ENCODE data around the gene FUCA2.

FUCA2 gene

DNA sequence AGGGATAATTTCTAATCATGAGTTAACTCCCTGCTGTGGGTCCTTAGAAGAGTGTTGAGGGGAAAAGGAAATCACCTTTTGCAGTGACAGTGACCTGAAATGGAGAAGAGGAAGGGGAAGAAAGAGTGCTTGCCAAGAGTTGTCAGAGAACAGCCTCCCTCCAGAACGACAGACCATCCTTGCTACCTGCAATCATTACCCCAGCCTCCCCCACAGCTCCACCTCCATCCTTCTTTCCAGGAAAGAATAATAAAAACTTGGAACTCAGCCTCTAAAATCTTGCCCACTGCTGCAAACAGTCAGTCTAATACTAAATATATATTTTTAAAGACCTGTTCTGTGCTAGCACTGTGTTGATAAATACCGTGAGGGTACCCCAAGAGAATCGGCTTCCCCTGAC lies 28.7 kb upstream of the FUCA2 start:
- TF ChIP-seq, protein P1, sequence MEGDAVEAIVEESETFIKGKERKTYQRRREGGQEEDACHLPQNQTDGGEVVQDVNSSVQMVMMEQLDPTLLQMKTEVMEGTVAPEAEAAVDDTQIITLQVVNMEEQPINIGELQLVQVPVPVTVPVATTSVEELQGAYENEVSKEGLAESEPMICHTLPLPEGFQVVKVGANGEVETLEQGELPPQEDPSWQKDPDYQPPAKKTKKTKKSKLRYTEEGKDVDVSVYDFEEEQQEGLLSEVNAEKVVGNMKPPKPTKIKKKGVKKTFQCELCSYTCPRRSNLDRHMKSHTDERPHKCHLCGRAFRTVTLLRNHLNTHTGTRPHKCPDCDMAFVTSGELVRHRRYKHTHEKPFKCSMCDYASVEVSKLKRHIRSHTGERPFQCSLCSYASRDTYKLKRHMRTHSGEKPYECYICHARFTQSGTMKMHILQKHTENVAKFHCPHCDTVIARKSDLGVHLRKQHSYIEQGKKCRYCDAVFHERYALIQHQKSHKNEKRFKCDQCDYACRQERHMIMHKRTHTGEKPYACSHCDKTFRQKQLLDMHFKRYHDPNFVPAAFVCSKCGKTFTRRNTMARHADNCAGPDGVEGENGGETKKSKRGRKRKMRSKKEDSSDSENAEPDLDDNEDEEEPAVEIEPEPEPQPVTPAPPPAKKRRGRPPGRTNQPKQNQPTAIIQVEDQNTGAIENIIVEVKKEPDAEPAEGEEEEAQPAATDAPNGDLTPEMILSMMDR (IDR thresholded peaks at IDR 0.05; ENCODE audit: low read depth, low read length), result no peak
- no peak for TF ChIP-seq EZH2phosphoT487 (IDR thresholded peaks at IDR 0.05; ENCODE audit: low read depth)
- H3K4me1 ChIP-seq (ENCODE audit: low read length), result peaks cover 82% of the 10 kb centered on the region
- no peak overlapping the region for H2AFZ ChIP-seq (ENCODE audit: low read depth, low read length)

DNA sequence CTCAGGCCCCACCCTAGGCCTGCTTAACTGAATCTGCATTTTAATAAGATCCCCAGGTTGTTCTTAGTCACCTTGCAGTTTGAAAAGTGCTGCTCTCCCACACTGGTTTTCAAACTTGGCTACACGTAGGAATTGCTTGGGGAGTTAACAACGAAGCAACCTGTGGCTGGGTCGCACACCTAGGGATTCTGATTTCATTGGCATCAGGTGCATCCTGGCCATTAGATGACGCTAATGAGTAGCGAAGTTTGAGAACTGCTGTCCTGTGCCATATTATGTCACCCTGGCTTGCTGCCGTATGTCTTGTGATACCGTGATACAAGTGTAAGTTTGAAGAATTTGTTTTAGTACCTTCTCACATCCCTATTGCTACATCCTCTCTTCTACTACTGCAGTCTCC lies 28.2 kb upstream of the FUCA2 start:
- no peak overlapping the region for H2AFZ ChIP-seq (ENCODE audit: low read depth, low read length)
- H3K4me2 ChIP-seq (ENCODE audit: low read length), result peak overlapping the region; percentile 92
- TF ChIP-seq EZH2phosphoT487 (IDR thresholded peaks at IDR 0.05; ENCODE audit: low read depth), result no peak
- TF ChIP-seq, protein P1 (IDR thresholded peaks at IDR 0.05; ENCODE audit: low read depth, low read length), result peak; percentile 58
- peak overlapping the region; percentile 95 for H3K4me3 ChIP-seq (ENCODE audit: low read length)
- H3K9me3 ChIP-seq (ENCODE audit: insufficient read depth, low read length), result no peaks in the 10 kb centered on the region
- H3K79me2 ChIP-seq (ENCODE audit: low read length), result peaks cover 86% of the 10 kb centered on the region
- H3K27me3 ChIP-seq (ENCODE audit: low read depth, low read length), result no peaks in the 10 kb centered on the region
- peaks cover 82% of the 10 kb centered on the region for H3K4me1 ChIP-seq (ENCODE audit: low read length)
- no peaks in the 10 kb centered on the region for H3K36me3 ChIP-seq (replicated peaks; ENCODE audit: low read depth, low read length)
- H4K20me1 ChIP-seq (ENCODE audit: insufficient read depth, low read length), result no peaks in the 10 kb centered on the region
- peak overlapping the region; percentile 86 for H3K27ac ChIP-seq (ENCODE audit: low read length)
- H3K9ac ChIP-seq (ENCODE audit: low read length), result peak overlapping the region; percentile 97; the same call in 1 of the 2 replicates

More for the DNA sequence above, 28.7 kb upstream of the FUCA2 start:
- Histone ChIP-seq H3K4me2 (ENCODE audit: low read length) (peak overlapping the region; percentile 92), H3K27me3 (ENCODE audit: low read depth, low read length) (no peaks in the 10 kb centered on the region), H3K79me2 (ENCODE audit: low read length) (peaks cover 90% of the 10 kb centered on the region), H4K20me1 (ENCODE audit: insufficient read depth, low read length) (no peaks in the 10 kb centered on the region), H3K36me3 (replicated peaks; ENCODE audit: low read depth, low read length) (no peaks in the 10 kb centered on the region), H3K4me3 (ENCODE audit: low read length) (peak overlapping the region; percentile 95), H3K27ac (ENCODE audit: low read length) (peak overlapping the region; percentile 86), H3K9me3 (ENCODE audit: insufficient read depth, low read length) (no peaks in the 10 kb centered on the region), H3K9ac (ENCODE audit: low read length) (peak overlapping the region; percentile 97; the same call in 1 of the 2 replicates)

DNA sequence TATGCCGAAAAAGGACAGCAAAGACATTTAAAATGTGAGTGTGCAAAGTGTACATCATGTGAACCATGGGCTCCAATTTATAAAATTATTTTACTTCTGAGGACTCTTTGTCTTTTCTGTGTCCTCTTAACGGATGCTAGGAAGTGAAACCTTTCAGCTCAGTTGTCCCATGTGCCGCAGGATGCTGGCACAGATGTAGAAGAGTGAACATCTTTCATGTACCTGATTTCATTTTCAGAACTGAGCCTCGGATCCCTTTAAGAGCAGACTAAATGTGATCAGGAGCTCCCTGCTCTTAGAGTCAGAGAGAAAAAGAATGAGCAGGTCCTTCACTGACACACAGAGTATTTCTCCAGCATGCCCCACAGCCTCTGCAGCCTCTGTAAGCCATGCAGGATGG lies 27.6 kb upstream of the FUCA2 start:
- Histone ChIP-seq H3K4me2 (ENCODE audit: low read length) (peak overlapping the region; percentile 92), H3K4me3 (ENCODE audit: low read length) (peak overlapping the region; percentile 95), H3K9ac (ENCODE audit: low read length) (peak overlapping the region; percentile 97), H3K4me1 (ENCODE audit: low read length) (peaks cover 81% of the 10 kb centered on the region), H3K27me3 (ENCODE audit: low read depth, low read length) (no peaks in the 10 kb centered on the region), H3K27ac (ENCODE audit: low read length) (peak overlapping the region; percentile 86), H2AFZ (ENCODE audit: low read depth, low read length) (no peak overlapping the region), H3K9me3 (ENCODE audit: insufficient read depth, low read length) (no peaks in the 10 kb centered on the region), H4K20me1 (ENCODE audit: insufficient read depth, low read length) (no peaks in the 10 kb centered on the region), H3K36me3 (replicated peaks; ENCODE audit: low read depth, low read length) (no peaks in the 10 kb centered on the region), H3K79me2 (ENCODE audit: low read length) (peaks cover 79% of the 10 kb centered on the region)
- no peak for TF ChIP-seq EZH2phosphoT487 (IDR thresholded peaks at IDR 0.05; ENCODE audit: low read depth)
- TF ChIP-seq, protein P1 (IDR thresholded peaks at IDR 0.05; ENCODE audit: low read depth, low read length), result no peak

DNA sequence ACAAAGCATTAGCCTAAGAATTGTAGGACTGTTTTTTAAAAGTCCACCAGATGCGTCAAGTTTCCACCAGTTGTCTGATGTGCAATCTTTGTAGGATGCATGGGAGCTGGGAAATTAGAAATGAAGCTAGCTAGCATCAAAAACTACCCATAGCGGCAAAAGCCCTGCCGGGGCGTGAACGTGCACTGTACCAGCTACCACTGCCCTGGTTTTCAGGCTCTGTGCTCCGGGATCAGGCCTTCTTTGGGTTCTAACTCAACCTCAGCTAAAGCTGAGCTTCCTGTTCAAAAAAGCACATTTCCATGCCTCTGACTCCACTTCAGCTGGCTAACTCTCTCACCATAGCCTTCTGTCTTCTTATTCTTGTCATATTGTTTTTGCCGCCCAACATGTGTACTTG lies 26.9 kb upstream of the FUCA2 start:
- Histone ChIP-seq H3K27ac (ENCODE audit: low read length) (peak overlapping the region; percentile 86), H3K27me3 (ENCODE audit: low read depth, low read length) (no peaks in the 10 kb centered on the region), H3K4me2 (ENCODE audit: low read length) (peak overlapping the region; percentile 92), H3K9me3 (ENCODE audit: insufficient read depth, low read length) (no peaks in the 10 kb centered on the region), H3K9ac (ENCODE audit: low read length) (peak overlapping the region; percentile 97), H3K4me1 (ENCODE audit: low read length) (peaks cover 74% of the 10 kb centered on the region), H3K4me3 (ENCODE audit: low read length) (peak overlapping the region; percentile 95), H3K36me3 (replicated peaks; ENCODE audit: low read depth, low read length) (no peaks in the 10 kb centered on the region), H3K79me2 (ENCODE audit: low read length) (peaks cover 72% of the 10 kb centered on the region), H4K20me1 (ENCODE audit: insufficient read depth, low read length) (no peaks in the 10 kb centered on the region), H2AFZ (ENCODE audit: low read depth, low read length) (0 out of 2 replicates have a peak overlapping the region, but pooled peaks have one; percentile 0)
- TF ChIP-seq, protein P1 (IDR thresholded peaks at IDR 0.05; ENCODE audit: low read depth, low read length), result no peak
- no peak for TF ChIP-seq EZH2phosphoT487 (IDR thresholded peaks at IDR 0.05; ENCODE audit: low read depth)
